HG03442 (cell line): ENCODE results near the gene DNAJB4.
"Not testable (repeated sequence)": the region's sequence is repeated elsewhere in the genome, so short reads cannot be mapped to it uniquely, and the experiment has no call there.

ENCODE experiments used
- ATAC-seq: cut with Tn5 transposase; IDR thresholded peaks from one replicate; pipeline ENCODE4 v1.9.1; 2021; ENCODE audit warnings: mild to moderate bottlenecking, moderate library complexity; ENCODE audit not compliant: unreplicated experiment

The DNAJB4 gene

DNA sequence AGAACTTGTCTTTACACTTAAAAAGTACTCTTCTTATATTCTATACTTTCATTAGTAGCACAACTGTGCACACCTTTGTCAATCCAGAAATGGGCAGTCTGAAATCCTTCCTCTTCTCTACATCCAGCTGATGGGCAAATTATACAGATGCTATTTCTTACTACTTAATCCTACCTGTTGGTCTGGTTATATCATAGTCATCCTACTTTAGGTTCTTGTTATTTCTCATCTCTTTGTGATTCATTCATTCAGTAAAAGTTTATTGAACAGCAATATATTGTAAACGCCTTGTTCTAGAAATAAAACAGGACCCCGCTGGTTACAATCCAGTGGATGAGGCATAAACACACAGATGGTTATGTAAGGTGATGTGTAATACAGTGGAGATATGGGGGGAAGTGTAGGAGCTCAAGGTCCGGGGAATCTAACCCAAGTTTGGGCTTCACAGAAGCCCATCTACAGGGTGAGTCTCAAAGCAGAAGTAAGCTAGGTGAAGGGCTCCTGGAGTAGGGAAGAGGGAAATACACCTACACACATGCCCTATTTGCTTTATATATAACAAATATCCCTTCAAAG lies 14.0 kb upstream of the DNAJB4 start:
- no peak for ATAC-seq

DNA sequence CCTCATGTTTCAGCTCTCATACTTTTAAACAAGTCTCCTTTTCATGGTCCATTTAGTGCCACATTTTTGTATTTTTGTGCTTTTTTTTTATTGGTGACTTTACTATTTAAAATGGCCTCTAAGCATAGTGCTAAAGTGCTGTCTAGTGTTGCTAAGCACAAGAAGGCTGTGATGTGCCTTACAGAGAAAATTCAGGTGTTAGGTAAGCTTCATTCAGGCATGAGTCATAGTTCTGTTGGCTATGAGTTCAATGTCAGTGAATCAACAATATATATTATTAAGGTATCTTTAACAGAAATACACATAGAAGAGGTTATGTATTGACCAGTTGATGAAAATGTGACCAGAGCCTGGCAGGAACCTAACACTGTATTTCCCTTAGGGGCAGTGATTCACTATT lies 13.1 kb upstream of the DNAJB4 start:
- ATAC-seq: no peak

DNA sequence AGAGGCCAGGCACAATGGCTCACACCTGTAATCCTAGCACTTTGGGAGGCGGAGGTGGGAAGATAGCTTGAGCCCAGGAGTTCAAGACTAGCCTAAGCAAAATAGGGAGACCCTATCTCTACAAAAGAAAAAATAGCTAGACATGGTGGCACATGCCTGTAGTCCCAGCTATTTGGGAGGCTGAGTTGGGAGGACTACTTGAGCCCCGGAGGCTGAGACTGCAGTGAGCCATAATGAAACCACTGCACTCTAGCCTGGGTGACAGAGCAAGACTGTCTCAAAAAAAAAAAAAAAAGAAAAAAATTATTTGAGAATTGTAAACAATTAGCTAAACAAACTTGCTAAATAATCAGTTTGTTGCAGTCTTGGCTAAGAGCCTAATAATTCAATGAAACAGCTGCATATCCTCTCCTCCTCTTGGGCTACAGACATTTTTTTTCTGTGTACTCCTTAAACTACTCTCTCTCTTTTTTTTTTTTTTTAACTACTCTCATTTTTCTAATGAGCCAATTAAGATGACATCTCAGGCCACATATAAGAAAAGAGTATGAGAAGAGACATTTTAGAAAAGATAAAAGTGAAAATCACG lies 10.5 kb upstream of the DNAJB4 start:
- no peak for ATAC-seq

DNA sequence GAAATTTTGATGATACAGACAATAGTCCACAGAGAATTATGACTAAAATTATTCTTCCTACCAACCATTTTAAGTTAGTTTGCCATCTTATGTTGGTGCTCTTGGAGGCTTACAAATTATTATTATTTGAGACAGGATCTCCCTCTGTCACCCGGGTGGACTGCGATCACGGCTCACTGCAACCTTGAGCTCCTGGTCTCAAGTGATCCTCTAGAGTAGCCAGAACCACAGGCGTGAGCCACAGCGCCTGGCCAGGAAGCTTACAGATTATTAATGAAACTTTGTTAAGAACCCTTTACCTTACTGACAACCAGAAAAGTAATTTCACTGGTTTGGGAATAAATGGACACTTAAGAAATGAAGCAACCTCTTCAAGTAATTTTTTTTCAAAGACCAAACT lies 8.0 kb upstream of the DNAJB4 start:
- no peak for ATAC-seq

- ATAC-seq: not testable (repeated sequence)
Observed at GRCh38 chr1:78000536-78000935, 4.2 kb upstream of the DNAJB4 start.

DNA sequence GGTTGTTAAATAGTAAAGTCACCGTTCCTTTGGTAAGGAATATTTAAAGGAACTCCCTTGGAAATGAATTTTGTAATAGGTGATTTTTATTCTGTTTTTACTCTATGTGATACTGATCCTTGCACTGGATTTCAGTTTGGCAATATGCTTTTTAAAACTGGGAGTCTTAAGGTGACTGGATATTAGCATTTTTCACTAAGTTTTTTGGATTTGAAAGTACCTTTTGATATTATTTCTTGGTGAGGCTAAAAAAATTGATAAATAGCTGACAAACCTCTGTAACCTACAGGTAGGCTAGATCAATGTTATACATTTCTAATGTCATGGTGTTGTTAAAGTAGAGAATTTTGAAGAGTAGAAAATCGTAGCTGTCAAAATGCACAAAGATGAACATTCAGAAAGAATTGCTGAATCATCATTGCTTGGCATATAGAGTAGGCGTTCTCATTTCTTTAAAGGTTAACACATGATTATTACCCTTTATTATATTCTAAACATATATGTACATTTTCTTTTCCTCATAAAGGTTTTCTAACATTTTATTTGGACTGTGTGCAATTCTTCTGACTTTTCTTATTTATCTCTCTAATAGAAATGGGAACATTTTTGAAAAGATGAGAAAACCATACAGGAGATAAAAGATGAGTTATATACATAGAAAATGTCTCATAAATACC lies 1.5 kb upstream of the DNAJB4 start:
- ATAC-seq: no peak

- peak; percentile 45 for ATAC-seq
Observed at GRCh38 chr1:78003882-78004718, 639 bp upstream of the DNAJB4 start.

DNA sequence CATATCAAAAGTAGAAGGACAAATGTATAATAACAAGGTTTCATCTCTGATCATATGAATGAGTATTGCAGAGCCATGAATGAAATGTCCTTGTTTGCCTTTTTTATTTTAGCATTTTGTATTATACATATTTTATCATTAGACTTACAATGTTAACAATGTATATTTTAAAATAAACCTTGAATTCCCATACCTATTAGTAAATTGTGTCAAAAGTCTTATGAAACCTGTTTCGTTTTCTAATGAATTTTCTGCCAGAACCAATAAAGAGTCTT lies 646 bp downstream of the DNAJB4 start:
- ATAC-seq: no peak

DNA sequence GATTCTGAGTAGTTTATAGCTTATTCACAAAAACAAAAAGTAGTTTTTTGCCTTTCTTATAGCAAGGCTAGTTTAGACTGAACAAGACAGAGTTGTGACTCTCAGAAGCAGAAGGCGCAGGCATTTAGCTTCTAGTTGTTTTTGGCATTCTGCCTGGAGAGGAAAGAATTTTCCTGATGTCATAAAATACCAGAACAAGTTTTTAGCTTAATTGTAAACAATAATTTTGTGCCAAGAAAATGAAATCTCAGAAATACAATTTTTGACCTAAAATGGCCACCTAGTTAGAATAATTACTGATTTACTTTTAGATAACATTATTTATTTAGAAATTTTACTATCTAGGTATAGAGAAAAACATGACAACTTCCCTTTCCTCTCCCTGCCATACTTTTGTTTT lies 1.0 kb downstream of the DNAJB4 start:
- no peak for ATAC-seq

- no peak for ATAC-seq
Observed at GRCh38 chr1:78006521-78006920, 1.8 kb downstream of the DNAJB4 start.

DNA sequence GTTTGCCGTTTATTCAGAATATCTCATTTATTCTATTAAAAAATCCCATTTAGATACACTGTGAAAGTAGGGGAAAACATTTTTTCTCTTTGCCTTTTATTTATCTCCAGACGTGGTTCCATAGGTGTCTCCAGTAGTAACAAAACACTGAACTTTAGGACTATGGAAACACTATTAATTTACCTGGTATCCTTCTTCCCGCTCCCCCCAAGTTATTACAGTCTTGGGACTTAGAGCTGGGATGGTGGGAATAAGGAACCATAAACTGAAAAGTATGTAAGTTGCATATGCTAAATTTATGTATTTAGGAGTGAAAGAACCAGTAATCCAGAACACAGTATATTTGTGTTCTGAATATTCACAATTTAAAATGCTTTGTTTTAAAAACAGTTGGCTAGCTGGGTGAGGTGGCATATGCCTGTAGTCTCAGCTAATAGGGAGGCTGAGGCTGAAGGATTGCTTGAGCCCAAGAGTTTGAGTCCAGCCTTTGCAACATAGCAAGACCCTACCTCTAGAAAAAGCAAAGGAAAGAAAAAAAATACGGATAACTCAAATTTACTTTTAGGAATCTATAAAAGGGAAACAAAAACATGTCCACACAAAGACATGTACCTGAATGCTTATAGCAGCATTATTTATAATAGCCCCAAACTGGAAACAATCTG lies 3.1 kb downstream of the DNAJB4 start:
- no peak for ATAC-seq

- no peak for ATAC-seq
Observed at GRCh38 chr1:78009276-78009675, 4.5 kb downstream of the DNAJB4 start.

DNA sequence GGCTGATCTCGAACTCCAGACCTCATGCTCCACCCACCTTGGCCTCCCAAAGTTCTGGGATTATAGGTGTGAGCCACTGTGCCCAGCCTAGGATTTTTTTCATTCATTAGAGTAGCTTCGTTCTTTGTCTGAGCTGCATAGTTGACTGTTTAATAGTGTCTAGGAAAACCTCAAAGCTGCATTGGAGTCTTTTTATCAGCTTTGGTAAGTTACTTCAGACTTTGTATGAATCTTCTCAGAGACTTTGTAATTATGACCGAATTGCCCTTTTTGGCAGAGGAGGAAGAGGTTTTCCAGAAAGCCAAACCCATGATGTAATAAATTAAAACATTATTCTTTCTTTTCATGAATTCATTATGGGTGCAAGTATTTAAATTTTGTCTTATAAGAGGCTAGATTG lies 5.1 kb downstream of the DNAJB4 start:
- no peak for ATAC-seq

- no peak for ATAC-seq
Observed at GRCh38 chr1:78011050-78011449, 6.3 kb downstream of the DNAJB4 start.

GRCh38 chr1:78015148-78015547 lies 10.4 kb downstream of the DNAJB4 start:
- ATAC-seq: no peak

- ATAC-seq: no peak
Observed at GRCh38 chr1:78019024-78019423, 14.3 kb downstream of the DNAJB4 start.

- ATAC-seq: not testable (repeated sequence)
Observed at GRCh38 chr1:78021134-78021533, 16.4 kb downstream of the DNAJB4 start.

GRCh38 chr1:78029793-78030192 lies 25.1 kb downstream of the DNAJB4 start:
- ATAC-seq: no peak

DNA sequence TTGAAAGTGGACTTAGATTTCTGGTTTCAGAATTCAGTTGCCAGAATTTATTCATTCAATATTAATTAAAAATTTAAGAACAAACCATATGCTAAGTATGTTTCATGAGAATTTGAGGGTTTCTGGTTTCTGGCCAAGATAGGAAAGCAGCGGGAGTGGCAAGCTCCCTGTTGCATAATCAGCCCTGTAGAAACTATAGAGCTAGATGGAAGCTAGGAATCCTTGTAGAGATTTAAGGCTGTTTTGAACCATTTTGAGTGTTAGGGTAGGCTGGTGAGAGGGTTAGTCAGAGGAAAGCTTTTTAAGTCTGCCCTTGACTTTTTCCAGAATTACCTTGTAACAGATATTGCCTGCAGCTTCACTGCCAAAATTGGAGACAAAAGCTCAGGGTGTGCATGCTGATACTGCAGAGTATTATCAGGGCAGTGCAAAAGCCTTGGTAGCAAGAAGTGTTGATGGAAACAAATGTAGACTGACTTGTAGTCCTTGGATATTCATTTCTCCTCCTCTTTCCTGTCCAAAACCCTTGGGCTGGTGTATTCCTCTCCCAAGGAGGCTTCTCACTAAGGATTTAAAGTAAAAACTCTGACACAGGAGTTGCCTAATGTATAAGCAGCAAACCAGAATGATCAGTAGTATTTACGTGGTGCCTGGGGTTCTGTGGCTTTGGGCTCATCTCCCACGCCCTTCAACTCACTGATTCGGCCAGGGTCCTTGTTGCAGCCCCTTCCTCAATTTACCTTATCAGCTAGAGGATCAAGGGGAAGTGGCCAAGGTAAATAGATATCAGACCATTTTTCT lies 28.5 kb downstream of the DNAJB4 start:
- no peak for ATAC-seq

DNA sequence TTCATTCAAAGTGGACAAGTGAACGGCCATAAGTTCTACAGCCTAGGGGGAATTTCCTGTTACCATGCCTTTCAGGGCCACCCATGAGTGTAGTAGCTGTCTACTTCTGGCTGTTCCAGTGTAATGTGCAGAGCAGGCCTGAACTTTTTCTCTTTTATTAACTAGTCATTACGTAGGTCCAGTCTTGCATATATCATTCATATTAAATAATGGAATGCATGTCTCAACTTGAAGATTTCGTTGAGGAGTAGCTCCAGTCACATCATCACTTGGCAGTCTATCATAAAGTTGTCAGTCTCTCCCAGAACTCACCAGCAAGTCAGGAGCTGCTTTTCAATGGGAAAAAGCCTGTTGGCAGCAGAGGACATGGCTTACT lies 29.0 kb downstream of the DNAJB4 start:
- ATAC-seq: no peak

GRCh38 chr1:78035121-78035520 lies 30.4 kb downstream of the DNAJB4 start:
- ATAC-seq: no peak
